Lung (tissue), 12 donors: Measurements from ENCODE around the gene RAB44. TPM values are rescaled to one million over a fixed set of nuclear protein-coding genes. Genes with fewer than 3 reads are reported as not detected.

ENCODE experiments used
- ATAC-seq: fragments of 200-7000 bp; cut with Tn5 transposase; one replicate; pipeline ENCODE4 v1.9.1; 2020; ENCODE audit warnings: moderate number of reproducible peaks; ENCODE audit not compliant: insufficient read depth, low FRiP score
- DNase-seq, 3 donors: peaks; one replicate each; pipeline ENCODE4 v3.0.0-alpha.2; 2013 to 2017
- H3K27ac ChIP-seq, 2 donors: one replicate each; pipeline ENCODE4 v1.5.1; 2013; ENCODE audit warnings: mild to moderate bottlenecking in 2 of 2, moderate library complexity in 2 of 2, control low read depth in 1 of 2, inconsistent platforms in 1 of 2, low read depth in 1 of 2, low read length in 1 of 2
- H3K27me3 ChIP-seq, 3 donors: one replicate each; pipeline ENCODE4 v1.5.1; 2013; ENCODE audit warnings: low read length in 2 of 3; ENCODE audit not compliant: control insufficient read depth in 3 of 3, insufficient read depth in 3 of 3
- H3K36me3 ChIP-seq, 4 donors: one replicate each; pipeline ENCODE4 v1.5.1; 2013; ENCODE audit warnings: low read length in 4 of 4, mild to moderate bottlenecking in 1 of 4, moderate library complexity in 1 of 4; ENCODE audit not compliant: control insufficient read depth in 4 of 4, insufficient read depth in 4 of 4
- H3K4me1 ChIP-seq, 5 donors: one replicate each; pipeline ENCODE4 v1.5.1; 2013; ENCODE audit warnings: low read length in 5 of 5, mild to moderate bottlenecking in 2 of 5, moderate library complexity in 1 of 5; ENCODE audit not compliant: control insufficient read depth in 5 of 5, insufficient read depth in 5 of 5
- H3K4me3 ChIP-seq: one replicate; pipeline ENCODE4 v1.5.1; 2013; ENCODE audit warnings: mild to moderate bottlenecking, control low read depth, moderate library complexity
- H3K9ac ChIP-seq, 2 donors: one replicate each; pipeline ENCODE4 v1.5.1; 2013; ENCODE audit warnings: low read length in 2 of 2, control low read depth in 1 of 2; ENCODE audit not compliant: insufficient read depth in 1 of 2
- H3K9me3 ChIP-seq, 4 donors: one replicate each; pipeline ENCODE4 v1.5.1; 2013; ENCODE audit warnings: low read length in 3 of 4, mild to moderate bottlenecking in 1 of 4, moderate library complexity in 1 of 4; ENCODE audit not compliant: control insufficient read depth in 4 of 4, insufficient read depth in 3 of 4
- CTCF ChIP-seq: IDR thresholded peaks from 2 replicates; pipeline ENCODE4 v1.5.1; 2012; ENCODE audit warnings: mild to moderate bottlenecking; ENCODE audit errors: control extremely low read depth, extremely low read depth
- WGBS, 2 donors: extraction: QIAGEN DNeasy Blood & Tissue Kit; methylation state at CpG; one replicate each; pipeline ENCODE4 v1.1.7; 2013; 5-methylcytosine and 5-hydroxymethylcytosine counted together
- polyA plus RNA-seq, 2 donors: library from polyadenylated mRNA; stranded (reverse); fragments of 200-250 nt; gene quantifications; one replicate each; pipeline ENCODE4 v1.2.1, GENCODE V29; 2013
- total RNA-seq, 2 donors: library from RNA; depleted of rRNA in 1 of 2; stranded (reverse); fragments of >200 nt in 1 of 2; gene quantifications; one replicate each; pipeline ENCODE4 v1.2.1, GENCODE V29; 2014 to 2021
- donor health status: control.
- donor health status: control.
- donor health status: Bipolar disorder and iron deficiency.
- donor health status: healthy.
- donor health status: DM: yes; HTN: yes; CAD: no.

RAB44 gene
- total and polyA plus RNA-seq, 4 donors, result 0.26 to 1.5 (median 0.91) TPM

- H3K36me3 ChIP-seq, result no peaks in the 10 kb centered on the region
- ATAC-seq (no peak), DNase-seq (no peak)
- no peaks in the 10 kb centered on the region for H3K27me3 ChIP-seq
- no peak for TF ChIP-seq CTCF
- H3K9ac ChIP-seq, result no peak overlapping the region
- peaks cover 0 to 3% (median 0%) of the 10 kb centered on the region in 4 donors for H3K9me3 ChIP-seq
- 78 to 83% methylated on average over 5 of the region's 5 CpGs for WGBS, 2 donors
- H3K27ac ChIP-seq, result no peak overlapping the region
- no peak overlapping the region for H3K4me3 ChIP-seq
- peaks cover 0 to 5% (median 0%) of the 10 kb centered on the region in 5 donors for H3K4me1 ChIP-seq
Measured at GRCh38 chr6:36743032-36743431, 45.4 kb downstream of the RAB44 start.

- TF ChIP-seq CTCF, result no peak
- Histone ChIP-seq H3K4me1 (peaks cover 0 to 5% (median 0%) of the 10 kb centered on the region in 5 donors), H3K4me3 (no peak overlapping the region), H3K27me3 (no peaks in the 10 kb centered on the region), H3K27ac (no peak overlapping the region), H3K9ac (no peak overlapping the region), H3K36me3 (no peaks in the 10 kb centered on the region), H3K9me3 (peaks cover 0 to 6% (median 2%) of the 10 kb centered on the region in 4 donors)
- ATAC-seq, result no peak
- DNase-seq, result no peak
- WGBS, 2 donors, result 76 to 78% methylated on average over 24 of the region's 24 CpGs
Measured at GRCh38 chr6:36743538-36744303, 46.1 kb downstream of the RAB44 start.

- 55 to 62% methylated on average over 2 of the region's 2 CpGs for WGBS, 2 donors
- no peak for DNase-seq
- no peak for ATAC-seq
Measured at GRCh38 chr6:36744304-36744673, 46.7 kb downstream of the RAB44 start.

More at GRCh38 chr6:36744304-36744673, 46.7 kb downstream of the RAB44 start:
- H3K27me3 ChIP-seq, result no peaks in the 10 kb centered on the region
- no peak overlapping the region for H3K4me3 ChIP-seq
- H3K27ac ChIP-seq, result no peak overlapping the region
- H3K9me3 ChIP-seq, result peaks cover 0 to 7% (median 3%) of the 10 kb centered on the region in 4 donors
- no peaks in the 10 kb centered on the region for H3K36me3 ChIP-seq
- TF ChIP-seq CTCF, result no peak
- H3K9ac ChIP-seq, result no peak overlapping the region
- H3K4me1 ChIP-seq, result peaks cover 0 to 5% (median 0%) of the 10 kb centered on the region in 5 donors
